HG03558 (cell line): ENCODE measurements around the gene ENSA.
A peak's percentile ranks its signal among the peaks of the same experiment; 100 is the strongest.
"Not testable (repeated sequence)": the region's sequence is repeated elsewhere in the genome, so short reads cannot be mapped to it uniquely, and the experiment has no call there.

Experiments used
- ATAC-seq: cut with Tn5 transposase; IDR thresholded peaks from one replicate; pipeline ENCODE4 v1.9.1; 2021; ENCODE audit warnings: moderate number of reproducible peaks; ENCODE audit not compliant: unreplicated experiment; ENCODE audit errors: extremely low read depth

The ENSA gene

GRCh38 chr1:150582371-150582770 is 47.0 kb downstream of the ENSA start:
- no peak for ATAC-seq

DNA sequence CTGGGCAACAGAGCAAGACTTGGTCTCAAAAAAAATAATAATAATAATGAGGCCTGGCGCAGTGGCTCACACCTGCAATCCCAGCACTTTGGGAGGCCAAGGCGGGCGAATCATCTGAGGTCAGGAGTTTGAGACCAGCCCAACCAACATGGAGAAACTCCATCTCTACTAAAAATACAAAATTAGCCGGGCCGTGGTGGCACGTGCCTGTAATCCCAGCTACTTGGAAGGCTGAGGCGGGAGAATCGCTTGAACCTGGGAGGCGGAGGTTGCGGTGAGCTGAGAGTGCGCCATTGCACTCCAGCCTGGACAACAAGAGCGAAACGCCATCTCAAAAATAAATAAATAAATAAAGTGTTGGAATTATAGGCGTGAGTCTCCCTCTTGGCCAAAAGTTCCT is 47.5 kb downstream of the ENSA start:
- not testable (repeated sequence) for ATAC-seq

DNA sequence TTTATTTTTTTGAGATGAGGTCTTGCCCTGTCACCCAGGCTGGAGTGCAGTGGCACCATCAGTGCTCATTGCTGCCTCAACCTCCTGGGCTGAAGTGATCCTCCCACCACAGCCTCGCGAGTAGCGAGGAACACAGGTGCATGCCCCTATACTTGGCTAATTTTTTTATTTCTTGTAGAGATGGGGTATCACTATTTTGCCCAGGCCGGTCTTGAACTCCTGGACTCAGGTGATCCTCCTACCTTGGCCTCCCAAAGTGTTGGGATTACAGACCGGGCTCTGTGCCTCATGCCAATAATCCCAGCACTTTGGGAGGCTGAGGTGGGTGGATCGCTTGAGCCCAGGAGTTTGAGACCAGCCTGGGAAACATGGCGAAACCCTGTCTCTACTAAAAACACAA is 48.0 kb downstream of the ENSA start:
- not testable (repeated sequence) for ATAC-seq

DNA sequence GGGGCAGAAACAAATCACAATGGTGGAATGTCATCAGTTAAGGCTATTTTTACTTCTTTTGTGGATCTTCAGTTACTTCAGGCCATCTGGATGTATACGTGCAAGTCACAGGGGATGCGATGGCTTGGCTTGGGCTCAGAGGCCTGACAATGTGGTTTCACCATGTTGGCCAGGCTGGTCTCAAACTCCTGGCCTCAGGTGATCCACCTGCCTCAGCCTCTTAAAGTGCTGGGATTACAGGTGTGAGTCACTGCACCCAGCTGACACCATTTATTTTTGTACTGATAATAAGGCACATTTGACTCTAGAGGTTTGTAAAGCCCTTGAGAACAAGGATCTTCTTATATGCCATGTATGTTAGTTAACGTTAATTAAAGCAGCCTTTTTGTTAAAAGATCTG is 48.4 kb downstream of the ENSA start:
- ATAC-seq, result not testable (repeated sequence)

DNA sequence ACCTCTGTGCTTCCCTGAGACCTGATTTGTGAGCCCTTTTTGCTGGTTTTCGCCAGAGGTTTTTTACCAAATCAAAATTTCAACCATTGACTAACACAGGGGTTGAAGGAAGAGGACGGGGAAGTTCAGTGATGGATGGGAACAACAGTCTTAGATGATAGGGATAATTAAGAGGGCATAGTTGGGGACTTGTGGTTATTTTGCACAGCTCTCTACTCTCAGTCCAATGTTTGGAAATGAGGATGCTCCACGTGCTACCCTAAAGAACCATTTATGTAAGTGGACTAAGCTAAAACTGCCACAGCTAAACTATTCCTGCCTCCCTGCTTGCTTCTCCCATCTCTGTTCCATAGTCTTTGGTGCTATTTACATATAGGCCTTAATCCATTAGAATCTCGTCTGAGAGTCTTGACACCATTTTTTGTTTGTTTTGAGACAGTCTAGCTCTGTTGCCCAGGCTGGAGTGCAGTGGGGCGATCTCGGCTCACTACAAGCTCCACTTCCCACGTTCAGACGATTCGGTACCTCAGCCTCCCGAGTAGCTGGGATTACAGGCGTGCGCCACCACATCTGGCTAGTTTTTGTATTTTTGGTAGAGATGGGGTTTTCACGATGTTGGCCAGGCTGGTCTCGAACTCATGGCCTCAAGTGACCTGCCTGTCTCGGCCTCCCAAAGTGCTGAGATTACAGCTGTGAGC is 49.3 kb downstream of the ENSA start:
- ATAC-seq, result no peak

- ATAC-seq, result peak; percentile 79
These were observed 50.1 kb downstream of the ENSA start, which contains the start of gene MCL1 for GRCh38 chr1:150579110-150579944. Gene MCL1, minus strand, starts transcription at chr1:150579610. Its CDS starts 80 bp downstream, at chr1:150579530.

DNA sequence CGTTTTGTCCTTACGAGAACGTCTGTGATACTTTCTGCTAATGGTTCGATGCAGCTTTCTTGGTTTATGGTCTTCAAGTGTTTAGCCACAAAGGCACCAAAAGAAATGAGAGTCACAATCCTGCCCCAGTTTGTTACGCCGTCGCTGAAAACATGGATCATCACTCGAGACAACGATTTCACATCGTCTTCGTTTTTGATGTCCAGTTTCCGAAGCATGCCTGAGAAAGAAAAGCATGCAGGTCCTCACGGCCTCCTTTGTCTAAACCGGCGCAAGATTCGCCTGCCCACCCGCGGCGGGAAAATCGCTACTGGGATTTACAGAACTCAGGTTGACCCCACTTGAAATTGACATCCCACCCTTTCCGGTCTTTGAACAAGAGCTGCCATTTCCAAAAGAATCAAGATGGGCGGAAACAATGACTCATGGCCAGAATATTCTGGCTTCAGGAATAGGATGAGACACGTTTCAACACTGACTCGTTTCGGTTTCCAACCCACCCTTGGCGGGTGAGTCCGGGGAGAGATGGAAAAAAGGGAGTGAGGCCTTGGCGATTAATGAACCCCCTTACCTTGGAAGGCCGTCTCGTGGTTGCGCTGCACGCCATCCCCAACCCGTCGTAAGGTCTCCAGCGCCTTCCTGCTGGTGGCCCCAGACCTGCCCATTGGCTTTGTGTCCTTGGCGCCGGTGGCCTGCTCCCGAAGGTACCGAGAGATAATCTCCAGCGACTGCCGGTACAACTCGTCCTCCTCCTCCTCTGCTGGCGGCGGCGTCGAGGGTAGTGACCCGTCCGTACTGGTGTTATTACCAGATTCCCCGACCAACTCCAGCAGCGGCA is 50.9 kb downstream of the ENSA start:
- ATAC-seq, result no peak

DNA sequence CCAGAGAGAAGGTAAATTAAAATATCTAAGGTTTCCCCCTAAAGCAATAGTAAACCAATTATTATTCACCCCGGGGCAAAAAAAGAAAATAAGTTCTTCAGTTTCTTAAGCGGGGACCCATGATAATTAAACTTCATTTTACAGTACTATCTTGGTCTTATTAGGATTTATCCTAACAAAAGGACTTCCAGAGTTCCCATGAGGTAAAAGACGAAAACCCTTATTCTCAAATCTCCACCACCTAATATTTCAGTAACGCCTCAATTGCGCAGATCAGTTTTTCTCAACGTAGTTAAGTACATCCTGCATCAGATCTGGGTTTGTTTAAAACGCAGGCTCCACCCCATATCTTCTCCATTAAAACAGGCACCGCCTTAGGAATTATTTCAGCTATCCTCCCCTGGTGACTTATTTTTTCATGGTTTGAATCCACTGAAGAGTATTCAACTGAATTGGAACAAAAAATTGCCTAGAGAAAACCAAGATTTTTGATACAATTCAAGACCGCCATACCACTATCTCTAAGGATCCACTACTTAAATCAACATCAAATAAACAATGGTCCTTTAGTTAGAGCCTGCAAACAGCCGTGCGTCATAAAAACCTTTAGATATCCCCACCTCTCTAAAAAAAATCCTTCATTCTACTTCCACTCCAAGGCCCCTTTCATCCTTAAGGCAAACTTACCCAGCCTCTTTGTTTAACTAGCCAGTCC is 51.7 kb downstream of the ENSA start:
- ATAC-seq, result no peak

- ATAC-seq, result no peak
These were observed 52.4 kb downstream of the ENSA start for GRCh38 chr1:150576794-150577556.

DNA sequence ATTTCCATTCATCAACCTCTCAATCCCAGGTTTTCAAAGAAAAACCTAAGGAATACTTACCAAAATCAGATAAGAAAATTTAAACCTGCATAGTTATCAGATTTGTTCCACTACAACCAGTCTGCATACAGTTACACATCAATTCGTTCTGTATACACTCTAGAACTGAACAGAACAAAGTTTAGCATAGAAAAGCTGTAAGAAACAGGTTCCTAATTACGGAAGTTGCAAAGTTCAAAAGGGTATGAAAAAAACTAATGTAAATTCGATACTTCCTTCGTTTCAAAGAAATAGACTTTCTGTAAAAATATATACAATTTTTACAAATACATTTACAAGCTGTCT is 53.1 kb downstream of the ENSA start:
- ATAC-seq, result no peak

DNA sequence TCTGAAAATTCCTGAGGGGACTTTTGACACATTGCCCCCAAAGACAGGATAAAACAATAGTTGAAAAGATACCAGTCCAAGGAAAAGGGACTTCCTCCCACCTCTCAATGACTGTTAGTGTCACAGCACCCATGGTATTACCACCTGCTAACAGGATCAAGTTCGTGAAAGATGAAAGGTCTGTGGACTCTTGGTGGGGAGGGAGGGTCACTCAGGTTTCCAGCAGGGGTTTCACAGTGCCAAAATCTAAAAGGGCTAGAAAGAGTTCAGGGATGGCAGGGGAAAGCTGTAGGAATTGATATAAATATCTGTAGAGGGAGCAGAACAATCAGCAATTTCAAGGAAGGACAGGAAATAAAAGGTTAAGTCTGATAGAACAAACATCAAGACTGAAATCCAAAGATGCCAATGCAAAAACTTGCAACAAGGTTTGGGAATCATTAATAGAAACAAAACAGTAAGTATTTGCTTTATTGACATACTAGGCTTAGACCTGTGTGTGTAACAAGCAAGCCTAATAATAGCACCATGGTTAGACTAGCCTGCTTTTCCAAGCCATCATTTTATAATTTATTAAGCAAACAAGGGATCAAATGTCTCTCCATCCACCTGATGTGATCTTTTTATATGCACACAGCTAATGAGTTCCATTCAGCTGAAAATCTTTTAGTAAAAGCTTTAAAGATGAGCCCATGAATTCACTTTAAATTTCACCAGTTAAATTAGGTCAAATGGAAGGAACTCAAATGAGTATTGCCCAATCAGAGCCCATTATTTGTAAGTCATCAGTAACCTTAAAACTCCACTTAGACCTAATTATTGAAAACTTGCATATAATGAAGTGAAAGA is 53.7 kb downstream of the ENSA start:
- ATAC-seq, result no peak

GRCh38 chr1:150575072-150575489 is 54.3 kb downstream of the ENSA start:
- no peak for ATAC-seq

DNA sequence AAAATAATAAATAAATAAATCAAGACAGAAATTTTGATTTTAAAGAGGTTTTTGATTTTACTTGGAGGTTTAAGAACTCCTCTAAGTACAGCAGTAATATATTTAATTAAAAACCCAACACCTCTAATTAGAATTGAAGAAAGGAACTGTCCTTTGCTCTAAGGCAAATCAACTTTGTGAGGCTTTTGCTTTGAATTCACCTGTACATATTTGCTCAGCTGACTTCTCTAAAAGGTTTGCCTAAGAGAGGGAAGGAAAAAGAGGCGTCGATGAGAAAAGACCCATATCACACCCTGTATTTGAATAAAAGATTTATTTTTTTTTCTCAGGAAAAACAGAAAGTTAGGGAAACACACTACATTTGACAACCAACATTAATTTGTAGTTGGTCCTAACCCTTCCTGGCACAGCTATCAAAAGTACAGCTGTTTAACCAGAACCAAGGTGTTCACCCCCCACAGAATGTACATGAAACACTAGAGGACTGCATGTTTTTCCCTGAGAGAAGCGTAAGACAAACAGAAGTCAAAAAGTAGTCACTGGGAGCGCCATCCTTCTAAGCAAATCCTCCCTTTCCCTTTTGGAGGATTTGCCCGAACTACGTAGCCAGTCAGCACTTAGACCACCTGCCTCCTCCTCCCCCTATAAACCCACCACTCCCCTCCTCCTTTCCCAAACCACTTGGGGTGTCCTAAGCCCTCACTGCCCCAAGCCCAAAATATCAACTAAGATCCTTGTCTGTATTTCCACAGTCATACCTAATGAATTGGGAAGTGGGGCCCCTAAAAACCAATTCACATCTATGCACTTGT is 54.9 kb downstream of the ENSA start:
- ATAC-seq, result no peak

GRCh38 chr1:150573648-150574071 is 55.8 kb downstream of the ENSA start:
- not testable (repeated sequence) for ATAC-seq

- no peak for ATAC-seq
These were observed 56.3 kb downstream of the ENSA start for GRCh38 chr1:150572918-150573647.
